ENCODE results near the gene LYSMD2.

The LYSMD2 gene

DNA sequence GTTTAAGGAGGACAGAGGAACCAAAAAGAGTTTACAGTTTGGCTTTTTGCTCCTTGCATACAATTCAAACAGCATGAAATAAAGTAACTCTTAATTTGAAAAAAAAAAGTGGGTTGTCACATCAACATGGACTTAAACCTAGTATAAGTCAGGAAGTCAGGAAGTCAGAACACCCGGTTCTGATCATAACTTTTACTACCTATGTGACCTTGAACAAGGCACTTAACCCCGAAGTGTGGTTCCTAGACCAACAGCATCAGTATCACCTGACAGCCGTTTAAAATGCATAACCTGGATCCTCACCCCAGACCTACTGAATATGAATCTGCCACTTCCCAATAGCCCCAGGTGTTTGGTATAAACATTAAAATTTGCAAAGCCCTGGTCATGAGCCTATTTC is 18.7 kb downstream of the LYSMD2 start:
- DNase-seq, result no peak

GRCh38 chr15:51718219-51718618 is 19.2 kb downstream of the LYSMD2 start:
- DNase-seq, result no peak

- no peak for DNase-seq
Measured at GRCh38 chr15:51714911-51715310, 22.5 kb downstream of the LYSMD2 start.

DNA sequence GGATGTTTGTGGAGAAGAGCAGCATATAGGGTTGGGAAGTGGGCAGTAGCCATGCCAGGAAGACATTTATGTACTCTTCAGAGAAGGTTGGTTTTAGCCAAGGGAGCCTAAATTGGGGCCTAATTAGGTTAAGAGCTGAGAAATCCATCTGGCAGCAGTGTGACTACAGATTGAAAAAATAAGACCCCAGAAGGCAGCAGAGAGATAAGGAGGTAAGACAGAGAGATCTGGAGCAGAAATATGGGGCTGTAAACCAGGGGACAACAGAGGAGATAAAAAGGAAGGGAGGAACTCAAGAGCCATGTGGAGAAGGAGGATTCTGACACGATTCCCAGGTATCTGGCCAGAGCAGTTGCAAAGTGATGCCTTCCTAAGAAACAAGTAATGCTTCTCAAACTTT is 23.3 kb downstream of the LYSMD2 start:
- DNase-seq, result no peak

DNA sequence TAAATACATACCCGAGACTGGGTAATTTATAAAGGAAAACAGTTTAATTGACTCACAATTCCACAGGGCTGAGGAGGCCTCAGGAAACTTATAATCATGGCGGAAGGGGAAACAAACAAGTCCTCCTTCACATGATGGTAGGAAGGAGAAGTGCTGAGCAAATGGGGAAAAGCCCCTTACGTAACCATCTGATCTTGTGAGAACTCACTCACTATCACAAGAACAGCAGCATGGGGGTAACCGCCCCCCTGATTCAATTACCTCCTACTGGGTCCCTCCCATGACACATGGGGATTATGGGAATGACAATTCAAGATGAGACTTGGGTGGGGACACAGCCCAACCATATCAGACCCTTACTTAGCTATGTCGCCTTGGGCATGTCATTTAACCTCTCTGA is 28.4 kb downstream of the LYSMD2 start:
- DNase-seq, result no peak

DNA sequence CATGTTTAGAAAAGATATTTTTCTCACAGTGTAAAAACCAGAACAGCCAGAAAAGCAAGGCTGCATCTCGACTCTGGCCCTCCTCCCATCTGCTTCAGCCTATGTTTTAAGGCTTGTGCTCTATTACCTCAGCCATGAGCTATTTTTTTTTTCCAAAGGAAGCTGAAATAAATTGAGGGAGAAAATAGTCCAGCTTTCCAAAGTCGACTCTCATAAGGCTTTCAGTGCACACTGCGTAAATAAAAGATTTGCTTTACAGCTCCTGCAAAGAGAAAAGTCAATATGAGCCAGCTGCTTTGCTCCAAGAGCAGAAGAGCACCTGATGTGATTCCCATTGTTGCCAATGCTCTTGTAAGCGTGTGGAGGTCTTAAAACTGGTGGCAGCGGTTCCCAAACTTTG is 29.4 kb downstream of the LYSMD2 start:
- DNase-seq, result no peak

DNA sequence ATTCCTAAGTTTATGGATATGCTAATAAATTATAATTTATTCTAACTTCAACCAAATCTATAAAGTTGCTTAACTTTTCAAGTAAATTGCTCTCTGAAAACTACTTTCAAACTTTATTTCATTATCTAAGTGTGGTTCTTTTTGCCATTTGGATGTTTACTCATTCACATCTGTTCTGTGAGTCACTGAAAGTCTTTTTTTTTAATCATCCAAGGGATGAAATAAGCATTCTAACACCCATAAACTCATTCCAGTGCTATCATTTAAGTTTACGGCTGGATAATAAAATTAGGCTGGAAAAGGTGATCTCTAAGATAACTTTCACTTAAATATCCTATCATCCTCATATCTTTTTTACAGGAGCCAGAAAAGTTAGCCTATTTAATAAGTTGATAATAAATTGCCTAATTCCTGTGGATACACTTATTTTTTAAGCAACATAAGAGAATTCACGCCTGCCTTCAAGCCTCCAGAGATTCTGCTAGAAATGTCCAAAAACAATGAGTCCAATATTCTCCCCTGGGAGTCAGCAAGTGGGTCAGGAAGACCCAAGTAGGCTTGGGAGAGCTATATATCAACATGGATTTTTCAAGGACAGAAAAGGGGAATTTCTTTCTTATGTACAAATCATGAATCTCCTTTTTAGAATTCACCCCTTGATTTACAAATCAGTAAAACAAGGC is 30.4 kb downstream of the LYSMD2 start:
- no peak for DNase-seq

GRCh38 chr15:51706291-51706690 is 31.2 kb downstream of the LYSMD2 start:
- no peak for DNase-seq

DNA sequence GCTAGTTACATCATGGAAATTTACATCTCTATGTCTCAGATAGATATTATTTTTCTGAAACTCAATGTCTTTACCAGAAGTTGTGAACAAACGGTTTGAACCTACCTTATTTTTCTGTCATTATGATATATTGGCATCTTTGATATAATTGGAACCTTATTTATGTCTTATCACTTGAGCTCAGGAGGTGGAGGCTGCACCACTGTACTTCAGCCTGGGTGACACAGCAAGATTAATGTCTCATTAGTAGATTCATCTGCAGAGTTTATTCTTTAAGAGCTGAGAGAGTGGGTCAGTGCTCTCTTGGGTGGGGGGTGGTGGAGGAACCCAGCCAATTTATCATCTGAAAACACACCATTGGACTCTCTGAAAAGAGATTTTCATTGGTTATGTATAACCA is 34.7 kb downstream of the LYSMD2 start:
- DNase-seq, result no peak

DNA sequence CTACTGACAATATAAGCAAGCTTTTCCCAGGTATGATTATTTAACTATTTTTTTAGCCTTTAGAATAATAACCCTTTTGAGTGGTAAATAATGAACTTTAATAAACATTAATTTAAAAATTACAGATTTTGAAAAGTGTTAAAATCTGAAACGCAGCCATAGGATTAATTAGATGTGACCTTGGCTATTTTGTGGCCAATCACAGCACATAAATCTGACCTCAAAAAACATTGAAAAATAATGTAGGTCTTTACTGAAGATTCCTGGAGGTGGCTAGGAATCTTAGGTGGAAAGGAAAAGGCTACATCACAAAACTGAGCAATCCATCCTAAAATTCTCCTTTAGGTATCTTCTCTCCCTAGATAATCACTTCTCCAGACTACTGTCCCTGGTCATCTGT is 38.1 kb downstream of the LYSMD2 start:
- no peak for DNase-seq

GRCh38 chr15:51697163-51697562 is 40.3 kb downstream of the LYSMD2 start:
- DNase-seq, result no peak

- DNase-seq, result no peak
Measured at GRCh38 chr15:51696566-51696965, 40.9 kb downstream of the LYSMD2 start.

DNA sequence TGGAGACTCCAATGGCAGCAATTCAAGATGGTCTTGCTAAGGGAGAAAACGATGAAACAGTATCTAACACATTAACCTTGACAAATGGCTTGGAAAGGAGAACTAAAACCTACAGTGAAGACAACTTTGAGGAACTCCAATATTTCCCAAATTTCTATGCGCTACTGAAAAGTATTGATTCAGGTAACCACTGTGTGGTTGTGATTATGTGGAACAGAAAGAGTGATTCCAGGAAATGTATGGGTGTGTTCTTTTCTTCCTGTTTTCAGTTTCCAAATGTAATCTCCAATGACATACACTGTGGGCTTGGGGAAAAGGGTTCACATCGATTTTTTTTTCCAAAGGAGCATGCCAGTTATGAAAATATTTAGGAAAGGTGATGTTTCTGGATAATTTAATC is 45.3 kb downstream of the LYSMD2 start:
- peak in 1 of 2 donors; percentile 7 for DNase-seq

DNA sequence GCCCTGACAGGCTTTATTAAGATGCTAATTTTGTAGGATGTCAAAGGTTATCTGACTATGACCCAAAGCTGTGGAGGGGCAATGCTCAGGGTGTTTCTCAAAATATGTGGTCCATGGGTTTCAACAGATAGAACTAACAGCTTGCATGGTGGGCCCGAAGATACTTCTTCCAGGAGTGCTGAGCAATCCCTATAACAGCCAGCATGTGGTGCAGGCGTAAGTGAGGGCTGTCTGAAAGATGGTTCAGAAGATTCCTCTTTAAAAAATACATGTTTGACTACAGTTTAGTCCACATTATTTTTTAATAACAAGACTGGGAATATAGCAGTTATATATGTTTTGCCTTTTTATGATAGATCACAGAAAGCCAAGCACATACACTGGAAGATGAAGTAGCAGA is 48.6 kb downstream of the LYSMD2 start:
- DNase-seq, result peak in 1 of 2 donors; percentile 4

DNA sequence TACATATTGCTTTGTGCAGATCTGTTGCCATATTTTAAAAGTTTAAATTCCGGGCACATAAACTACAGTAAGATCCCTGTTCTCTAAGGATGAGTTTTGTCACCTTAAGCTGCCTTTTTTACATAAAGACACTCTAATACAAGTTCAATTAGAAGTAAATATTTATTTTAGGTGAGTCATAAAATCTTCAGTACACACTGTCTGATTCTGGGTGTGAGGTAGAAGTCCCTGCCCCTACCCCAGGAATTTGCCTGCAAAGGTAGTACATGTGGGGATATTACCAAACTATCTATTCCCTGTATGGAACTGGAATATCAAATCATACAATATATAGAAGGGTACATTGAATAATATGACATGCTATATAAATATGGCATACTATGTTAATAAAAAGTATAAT is 49.9 kb downstream of the LYSMD2 start:
- DNase-seq, result no peak

- DNase-seq, result peak; percentile 44 to 45
Measured at GRCh38 chr15:51681303-51681963, 56.0 kb downstream of the LYSMD2 start, which contains the start of gene SCG3. TSS of gene SCG3 (plus strand) at chr15:51681503. CDS start at chr15:51681756, 253 bp downstream.

DNA sequence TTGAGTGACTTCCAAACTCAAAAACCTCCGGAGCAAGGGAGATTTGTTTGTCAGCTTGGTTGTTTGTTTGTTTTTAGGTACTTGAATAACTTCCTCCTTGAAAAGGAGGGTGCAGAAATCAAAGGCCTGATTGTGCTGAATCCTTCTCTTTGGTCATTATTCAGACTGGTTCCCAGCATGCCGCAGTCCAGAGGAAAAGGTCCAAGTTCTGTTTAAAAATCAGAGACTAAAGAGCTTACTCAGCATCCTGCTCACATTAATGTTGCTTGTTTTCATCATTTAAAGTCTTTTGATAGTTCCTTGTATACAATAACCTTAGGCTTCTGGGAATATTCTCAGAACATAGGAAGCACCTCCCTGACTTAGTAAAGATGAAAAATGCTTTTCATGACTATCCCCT is 57.1 kb downstream of the LYSMD2 start:
- no peak for DNase-seq

DNA sequence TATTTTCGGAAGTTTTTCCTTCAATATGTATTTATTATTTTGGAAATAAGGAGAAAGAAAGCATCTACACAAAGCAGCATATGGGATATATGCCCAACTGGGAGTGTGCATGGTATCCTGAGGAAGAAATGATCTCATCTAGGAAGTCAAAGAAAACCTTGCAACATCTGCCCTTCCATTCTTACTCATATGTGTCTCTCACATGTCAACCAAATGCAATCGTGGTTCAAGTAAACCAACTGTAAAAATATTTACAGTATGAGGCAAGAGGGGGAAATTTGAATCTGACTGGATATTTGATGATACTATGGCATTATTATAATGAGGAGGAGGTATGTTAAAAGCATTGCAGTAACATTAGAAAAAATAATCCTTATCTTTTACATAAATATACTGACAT is 59.4 kb downstream of the LYSMD2 start:
- no peak for DNase-seq

DNA sequence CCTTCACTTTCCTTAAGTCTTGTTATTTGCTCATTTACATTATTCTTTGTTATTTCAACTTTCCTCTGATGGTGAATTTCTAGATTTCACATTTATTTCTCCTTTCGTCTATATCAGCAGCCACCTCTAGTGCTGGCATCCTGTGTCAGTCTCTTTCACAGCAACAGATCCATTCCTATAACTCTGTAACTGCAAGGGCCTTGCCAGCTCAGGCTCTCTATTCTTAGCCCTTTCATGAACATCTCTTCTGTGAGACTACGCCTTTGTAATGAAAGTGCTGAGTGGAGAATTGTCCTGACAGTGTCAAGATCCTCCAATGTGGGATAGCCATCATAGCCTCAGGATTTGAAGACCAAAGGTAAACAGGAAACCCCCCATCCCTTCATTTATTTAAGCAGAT is 60.0 kb downstream of the LYSMD2 start:
- DNase-seq, result no peak

- no peak for DNase-seq
Measured at GRCh38 chr15:51677021-51677420, 60.4 kb downstream of the LYSMD2 start.

- no peak for DNase-seq
Measured at GRCh38 chr15:51675234-51675633, 62.2 kb downstream of the LYSMD2 start.
